SK-N-MC (cell line): ENCODE results near the gene FSD1L.
"Not testable (repeated sequence)": the region's sequence is repeated elsewhere in the genome, so short reads cannot be mapped to it uniquely, and the experiment has no call there.

ENCODE experiments used
- DNase-seq: peaks from one replicate; pipeline ENCODE4 v3.0.0-alpha.2; 2011; ENCODE audit warnings: low read depth, low spot score
- H3K27ac ChIP-seq: fragments of 200-600 bp; sonication (generic); 2 replicates; pipeline ENCODE4 v1.5.1; 2016; ENCODE audit warnings: mixed run types
- H3K36me3 ChIP-seq: fragments of 200-600 bp; sonication (generic); 2 replicates; pipeline ENCODE4 v1.6.1; 2017; ENCODE audit warnings: antibody characterized with exemption, low read length, mixed read lengths; ENCODE audit not compliant: insufficient read depth
- H3K4me3 ChIP-seq: fragments of 200-600 bp; sonication (generic); 2 replicates; pipeline ENCODE4 v1.5.1; 2016
- H3K9ac ChIP-seq: fragments of 200-600 bp; sonication (generic); 2 replicates; pipeline ENCODE4 v1.8.0; 2017; ENCODE audit warnings: mixed run types, mixed read lengths; ENCODE audit not compliant: insufficient read length
- H3K9me3 ChIP-seq: fragments of 200-600 bp; sonication (generic); 2 replicates; pipeline ENCODE4 v1.6.1; 2017; ENCODE audit warnings: low read depth, mild to moderate bottlenecking, antibody characterized with exemption, low read length, moderate library complexity, mixed read lengths
- EZH2 ChIP-seq: fragments of 200-600 bp; sonication (generic); IDR thresholded peaks from one replicate; pipeline ENCODE4 v1.6.1; 2017; ENCODE audit warnings: antibody characterized with exemption
- FOXP2 ChIP-seq: optimal IDR thresholded peaks from 2 replicates; pipeline ENCODE3; 2011; ENCODE audit warnings: mild to moderate bottlenecking, moderate library complexity; ENCODE audit not compliant: insufficient read depth; ENCODE audit errors: extremely low read length, control extremely low read depth
- POLR2AphosphoS5 ChIP-seq: IDR thresholded peaks from 2 replicates; pipeline ENCODE4 v1.6.1; 2012; ENCODE audit warnings: mild to moderate bottlenecking, low read depth, low read length, borderline replicate concordance

Gene FSD1L

DNA sequence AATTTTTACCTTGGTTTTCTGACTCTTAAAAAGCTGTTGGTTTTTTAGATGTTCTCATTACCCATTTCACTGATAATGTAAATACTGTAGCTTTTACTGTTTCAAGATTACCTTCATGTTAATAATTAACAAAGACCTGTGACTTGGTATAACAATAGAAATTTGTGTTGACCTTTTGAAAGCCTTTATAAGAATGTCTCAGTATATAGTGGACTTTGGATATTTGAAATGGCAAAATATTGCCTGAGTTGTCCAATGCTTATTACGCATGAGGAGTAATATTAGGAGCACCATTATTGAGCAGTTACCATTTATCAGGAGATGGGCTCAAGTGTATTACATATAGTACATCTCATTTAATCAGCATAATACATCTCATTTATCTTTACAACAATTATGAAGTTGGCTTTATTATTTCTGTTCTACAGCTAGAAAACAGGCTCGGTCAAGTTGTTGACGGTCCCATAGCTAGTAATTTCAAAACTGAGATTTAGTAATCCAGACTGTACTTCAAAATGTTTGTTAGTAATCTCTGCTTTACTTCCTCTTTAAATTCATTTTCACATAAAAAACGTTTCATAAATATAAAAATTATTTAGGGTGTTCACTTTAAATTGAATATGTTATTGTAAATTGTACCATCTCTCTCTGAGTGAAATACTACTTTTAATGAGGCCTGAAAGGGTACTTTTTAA lies 59.4 kb downstream of the FSD1L start:
- no peak for DNase-seq
- Histone ChIP-seq H3K27ac (no peak overlapping the region), H3K9ac (no peak overlapping the region), H3K4me3 (no peak overlapping the region), H3K36me3 (peaks cover 16% of the 10 kb centered on the region), H3K9me3 (no peaks in the 10 kb centered on the region)
- no peak for TF ChIP-seq EZH2

DNA sequence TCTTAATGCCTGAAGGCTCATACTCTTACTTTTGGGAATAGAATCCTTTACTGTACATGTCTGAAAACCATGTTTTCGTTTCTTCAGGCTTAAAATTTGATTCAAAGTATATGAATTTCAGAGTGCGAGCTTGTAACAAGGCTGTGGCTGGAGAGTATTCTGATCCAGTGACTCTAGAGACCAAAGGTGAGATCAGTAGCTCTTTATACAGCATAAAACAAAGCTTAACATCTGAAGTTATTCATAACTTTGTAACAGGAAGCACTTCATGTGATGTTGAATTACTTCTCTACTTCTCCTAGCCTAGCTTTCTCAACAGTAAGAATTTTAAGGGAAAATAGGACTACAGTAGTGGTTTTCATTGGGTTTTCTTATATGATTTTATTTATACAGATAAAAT lies 60.7 kb downstream of the FSD1L start:
- H3K27ac ChIP-seq: no peak overlapping the region
- no peak overlapping the region for H3K4me3 ChIP-seq
- TF ChIP-seq FOXP2 (no peak), EZH2 (no peak), POLR2AphosphoS5 (no peak)
- H3K9ac ChIP-seq: no peak overlapping the region
- DNase-seq: no peak
- no peaks in the 10 kb centered on the region for H3K9me3 ChIP-seq
- peaks cover 24% of the 10 kb centered on the region for H3K36me3 ChIP-seq

DNA sequence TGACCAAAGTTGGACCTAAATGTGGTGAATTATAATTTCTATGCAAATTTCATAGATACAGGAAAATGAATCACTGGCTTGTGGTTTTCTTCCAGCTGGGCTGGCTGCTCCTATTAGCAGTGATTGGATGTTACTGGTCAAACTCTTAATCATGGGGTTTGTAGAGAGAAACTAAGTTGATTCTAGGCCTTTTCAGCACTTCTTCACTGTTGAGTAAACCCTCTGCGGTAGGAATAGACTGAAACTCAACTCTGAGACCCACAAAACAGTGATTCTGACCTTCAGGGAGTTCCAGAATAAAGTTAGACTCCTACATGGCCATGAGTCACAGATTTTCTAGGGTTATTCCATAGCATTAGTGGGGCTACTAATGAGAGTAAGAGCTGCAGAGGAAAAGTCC lies 62.2 kb downstream of the FSD1L start:
- no peak overlapping the region for H3K4me3 ChIP-seq
- no peak for DNase-seq
- H3K27ac ChIP-seq: no peak overlapping the region

DNA sequence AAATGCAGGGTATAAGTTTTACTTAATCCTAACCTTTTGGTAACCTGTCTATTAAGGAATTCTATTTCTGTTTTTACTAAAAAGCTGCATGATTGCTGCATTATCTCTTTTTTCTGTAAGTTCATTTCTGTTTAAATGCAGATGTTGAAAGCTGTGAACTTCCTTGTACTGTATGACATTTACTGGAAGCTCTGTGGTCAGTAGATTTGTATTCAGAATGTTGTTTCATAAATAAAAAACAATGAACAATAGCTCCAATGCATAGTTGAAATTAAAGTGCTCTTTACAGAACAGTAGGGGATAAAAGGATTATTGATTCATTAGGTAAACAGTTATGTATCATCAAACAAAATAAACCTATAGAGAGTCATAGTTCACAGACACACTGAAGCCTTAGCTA lies 63.6 kb downstream of the FSD1L start:
- DNase-seq: no peak
- Histone ChIP-seq H3K9me3 (no peaks in the 10 kb centered on the region), H3K4me3 (no peak overlapping the region), H3K27ac (no peak overlapping the region), H3K9ac (no peak overlapping the region), H3K36me3 (peaks cover 46% of the 10 kb centered on the region)
- TF ChIP-seq EZH2 (no peak), POLR2AphosphoS5 (no peak), FOXP2 (no peak)

More for the DNA sequence above, 62.2 kb downstream of the FSD1L start:
- Histone ChIP-seq H3K36me3 (peaks cover 37% of the 10 kb centered on the region), H3K9me3 (no peaks in the 10 kb centered on the region), H3K9ac (no peak overlapping the region)
- TF ChIP-seq FOXP2 (no peak), EZH2 (no peak), POLR2AphosphoS5 (no peak)

GRCh38 chr9:105515811-105516413 lies 68.1 kb downstream of the FSD1L start:
- H3K9me3 ChIP-seq: no peaks in the 10 kb centered on the region
- DNase-seq: no peak
- H3K4me3 ChIP-seq: no peak overlapping the region
- peaks cover 37% of the 10 kb centered on the region for H3K36me3 ChIP-seq
- H3K9ac ChIP-seq: no peak overlapping the region
- TF ChIP-seq EZH2: no peak
- no peak for TF ChIP-seq FOXP2
- no peak for TF ChIP-seq POLR2AphosphoS5
- no peak overlapping the region for H3K27ac ChIP-seq

DNA sequence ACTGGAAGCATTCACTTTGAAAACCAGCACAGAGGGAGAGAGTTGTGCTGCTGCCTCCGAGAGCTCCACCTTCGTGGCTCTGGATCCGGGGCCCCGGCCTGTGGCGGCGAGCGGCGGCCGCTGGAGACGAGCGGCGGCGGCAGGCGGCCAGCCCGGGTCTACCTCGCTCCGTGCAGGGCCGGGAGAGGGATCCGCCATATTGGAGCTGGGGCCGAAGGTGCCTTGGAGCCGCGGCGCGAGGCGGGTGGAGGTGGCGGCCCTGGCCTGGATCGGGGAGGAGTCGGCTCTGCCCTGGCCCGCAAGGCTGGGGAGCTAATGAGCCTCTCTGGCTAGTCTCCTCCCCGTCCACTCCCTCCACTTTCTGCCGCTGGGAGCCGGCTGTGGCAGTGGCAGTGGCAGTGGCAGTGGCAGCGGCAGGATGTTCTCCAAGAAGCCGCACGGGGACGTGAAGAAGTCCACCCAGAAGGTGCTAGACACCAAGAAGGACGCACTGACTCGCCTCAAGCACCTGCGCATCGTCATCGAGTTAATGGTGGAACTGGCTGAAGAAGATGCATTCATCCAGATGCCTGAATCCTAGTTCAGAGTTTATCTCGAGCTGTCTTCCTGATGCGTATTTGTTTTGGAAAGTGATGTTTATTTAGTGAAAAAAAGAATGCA lies 72.0 kb downstream of the FSD1L start:
- H3K27ac ChIP-seq, DNase-seq, H3K9ac ChIP-seq, H3K9me3 ChIP-seq, H3K4me3 ChIP-seq: not testable (repeated sequence)
- H3K36me3 ChIP-seq: peaks cover 18% of the 10 kb centered on the region; the same call in 1 of the 2 replicates

- H3K9ac ChIP-seq, H3K4me3 ChIP-seq, H3K9me3 ChIP-seq, DNase-seq, H3K27ac ChIP-seq, H3K36me3 ChIP-seq: not testable (repeated sequence)
These were observed 73.2 kb downstream of the FSD1L start for GRCh38 chr9:105520992-105521391.

GRCh38 chr9:105522618-105523385 lies 75.0 kb downstream of the FSD1L start:
- H3K4me3 ChIP-seq, H3K9ac ChIP-seq, DNase-seq, H3K27ac ChIP-seq, H3K36me3 ChIP-seq, H3K9me3 ChIP-seq: not testable (repeated sequence)

- no peak for DNase-seq
- H3K9me3 ChIP-seq: no peaks in the 10 kb centered on the region
- no peak overlapping the region for H3K27ac ChIP-seq
- TF ChIP-seq POLR2AphosphoS5 (no peak), FOXP2 (no peak), EZH2 (no peak)
- H3K9ac ChIP-seq: no peak overlapping the region
- H3K4me3 ChIP-seq: no peak overlapping the region
- H3K36me3 ChIP-seq: peaks cover 18% of the 10 kb centered on the region
These were observed 83.7 kb downstream of the FSD1L start for GRCh38 chr9:105531530-105531929.
